Transverse colon (tissue), 4 donors: ENCODE measurements around the gene KSR1. TPM values are rescaled to one million over a fixed set of nuclear protein-coding genes. Genes with fewer than 3 reads are reported as not detected.
A peak's percentile ranks its signal among the peaks of the same experiment; 100 is the strongest.

Experiments
- DNase-seq: peaks from one replicate; pipeline ENCODE4 v3.0.0-alpha.2; 2019
- H3K27ac ChIP-seq, 4 donors: fragments of 200-600 bp; sonication (generic); 2 replicates each; pipeline ENCODE4 v1.5.1; 2016 to 2018; ENCODE audit warnings: inconsistent platforms in 4 of 4
- H3K27me3 ChIP-seq: fragments of 200-600 bp; sonication (generic); 2 replicates; pipeline ENCODE4 v1.5.1; 2017; ENCODE audit warnings: inconsistent platforms
- H3K36me3 ChIP-seq, 4 donors: fragments of 200-600 bp; sonication (generic); 2 replicates each; pipeline ENCODE4 v1.5.1; 2017 to 2019; ENCODE audit warnings: inconsistent platforms in 4 of 4
- H3K4me1 ChIP-seq, 4 donors: fragments of 200-600 bp; sonication (generic); 2 replicates each; pipeline ENCODE4 v1.5.1; 2017 to 2020; ENCODE audit warnings: inconsistent platforms in 4 of 4
- H3K4me3 ChIP-seq, 4 donors: fragments of 200-600 bp; sonication (generic); 1 replicate in 1 of 4; 2 replicates in 3 of 4; pipeline versions ENCODE4 v1.5.1 to v1.6.1; 2017 to 2019; ENCODE audit warnings: inconsistent platforms in 4 of 4
- H3K9me3 ChIP-seq, 2 donors: fragments of 200-600 bp; sonication (generic); 2 replicates each; pipeline ENCODE4 v1.5.1; 2017 to 2019; ENCODE audit warnings: inconsistent platforms in 2 of 2
- CTCF ChIP-seq, 5 experiments: fragments of 200-600 bp in 3 of 5; fragments of 450-650 bp in 2 of 5; sonication (generic) in 3 of 5; IDR thresholded peaks; 1 replicate in 2 of 5; 2 replicates in 3 of 5; pipeline ENCODE4 v1.5.1; 2016 to 2017; ENCODE audit warnings: antibody characterized with exemption in 5 of 5, inconsistent platforms in 3 of 5, mild to moderate bottlenecking in 2 of 5, moderate library complexity in 1 of 5
- EP300 ChIP-seq: sonication (generic); formaldehyde crosslinking; IDR thresholded peaks from one replicate; pipeline ENCODE4 v1.6.1; 2017; ENCODE audit warnings: antibody characterized with exemption, low read depth
- POLR2A ChIP-seq: fragments of 450-650 bp; IDR thresholded peaks from one replicate; pipeline ENCODE4 v1.6.1; 2016; ENCODE audit warnings: antibody characterized with exemption, mild to moderate bottlenecking, moderate library complexity
- POLR2AphosphoS5 ChIP-seq, 3 donors: sonication (generic); formaldehyde crosslinking; IDR thresholded peaks; one replicate each; pipeline ENCODE4 v1.6.1; 2016; ENCODE audit warnings: antibody characterized with exemption in 3 of 3
- WGBS, 2 donors: methylation state at CpG; one replicate each; pipeline ENCODE4 v1.1.5; 2018; ENCODE audit warnings: low coverage in 1 of 2; 5-methylcytosine and 5-hydroxymethylcytosine counted together
- in situ Hi-C, 4 donors: fragments of 200-750 bp; cut with MboI; loops; one replicate each; pipeline versions ENCODE4 v1.15.0 to v1.15.1; 2017; ENCODE audit warnings: low sequenced_read_pairs in 3 of 4, low pct_ligation_motif_present in 1 of 4, low pct_unique_long_range_greater_than_20kb in 1 of 4
- intact Hi-C: fragments of 100-400 bp; cut with DNase I; formaldehyde crosslinking; loops from one replicate; pipeline ENCODE4 v1.15.1; 2023; ENCODE audit warnings: low total_unique reads
- total RNA-seq, 4 donors: library from RNA; depleted of rRNA; stranded (reverse); fragments of >200 nt; gene quantifications; one replicate each; pipeline ENCODE4 v1.1.0, GENCODE V29; 2016

The KSR1 gene
- total RNA-seq, 4 donors from 2014 or later, result 8.2 to 55.7 (median 30.9) TPM

- H3K36me3 ChIP-seq, result no peaks in the 10 kb centered on the region
- H3K27me3 ChIP-seq, result no peaks in the 10 kb centered on the region
- no peak overlapping the region for H3K4me3 ChIP-seq
- in situ Hi-C loops, result loop anchor here in 2 of 4 donors (25.0 kb wide), 2 partner anchors 91 to 116 kb away; partner anchors contain the start of gene KSR1 (in 1 of the 2)
- peak overlapping the region; percentile 34 to 63 (median 50) for H3K27ac ChIP-seq
- intact Hi-C loops, result no loop called here
- peaks cover 0 to 15% (median 12%) of the 10 kb centered on the region in 4 donors for H3K4me1 ChIP-seq
- 67 to 70% methylated on average over 5 to 10 of the region's 10 CpGs for WGBS, 2 donors
- H3K9me3 ChIP-seq, result no peaks in the 10 kb centered on the region
- TF ChIP-seq POLR2AphosphoS5 (IDR thresholded peaks at IDR 0.05) (no peak), EP300 (no peak), CTCF (IDR thresholded peaks at IDR 0.05) (no peak), POLR2A (no peak)
- DNase-seq, result no peak
These were observed 121.9 kb downstream of the KSR1 start for GRCh38 chr17:27577884-27578717.

GRCh38 chr17:27578718-27579085, 122.5 kb downstream of the KSR1 start:
- no peak overlapping the region for H3K4me3 ChIP-seq
- TF ChIP-seq POLR2AphosphoS5 (IDR thresholded peaks at IDR 0.05) (no peak), EP300 (no peak), POLR2A (no peak), CTCF (IDR thresholded peaks at IDR 0.05) (no peak)
- H3K4me1 ChIP-seq, result peaks cover 0 to 15% (median 12%) of the 10 kb centered on the region in 4 donors
- no peak for DNase-seq
- in situ Hi-C loops (loop anchor here in 2 of 4 donors (25.0 kb wide), 2 partner anchors 91 to 116 kb away; partner anchors contain the start of gene KSR1 (in 1 of the 2)), intact Hi-C loops (no loop called here)
- no peak overlapping the region for H3K27ac ChIP-seq
- 66% methylated on average over 4 of the region's 4 CpGs; no CpG with 5 or more reads in 1 of the 2 donors for WGBS, 2 donors
- no peaks in the 10 kb centered on the region for H3K27me3 ChIP-seq
- no peaks in the 10 kb centered on the region for H3K9me3 ChIP-seq
- H3K36me3 ChIP-seq, result no peaks in the 10 kb centered on the region

GRCh38 chr17:27579304-27579703, 123.1 kb downstream of the KSR1 start:
- Histone ChIP-seq H3K4me1 (peaks cover 0 to 15% (median 12%) of the 10 kb centered on the region in 4 donors), H3K4me3 (no peak overlapping the region), H3K27me3 (no peaks in the 10 kb centered on the region), H3K27ac (no peak overlapping the region), H3K36me3 (no peaks in the 10 kb centered on the region), H3K9me3 (no peaks in the 10 kb centered on the region)
- DNase-seq, result no peak
- TF ChIP-seq POLR2A, result no peak
- TF ChIP-seq POLR2AphosphoS5 (IDR thresholded peaks at IDR 0.05), result no peak
- no peak for TF ChIP-seq EP300
- no peak for TF ChIP-seq CTCF (IDR thresholded peaks at IDR 0.05)
- in situ Hi-C loops, result loop anchor here in 2 of 4 donors (25.0 kb wide), 2 partner anchors 92 to 117 kb away; partner anchors contain the start of gene KSR1 (in 1 of the 2)
- WGBS, 2 donors, result 99% methylated on average over 3 of the region's 3 CpGs; no CpG with 5 or more reads in 1 of the 2 donors
- intact Hi-C loops, result no loop called here

- in situ Hi-C loops, result loop anchor here in 3 of 4 donors (10.0 to 25.0 kb wide), 3 partner anchors 93 to 215 kb away; partner anchors contain the start of gene KSR1 (in 1 of the 3)
- DNase-seq, result no peak
- Histone ChIP-seq H3K4me1 (peaks cover 0 to 15% (median 12%) of the 10 kb centered on the region in 4 donors), H3K27ac (no peak overlapping the region), H3K36me3 (no peaks in the 10 kb centered on the region), H3K27me3 (no peaks in the 10 kb centered on the region), H3K9me3 (no peaks in the 10 kb centered on the region), H3K4me3 (no peak overlapping the region)
- intact Hi-C loops, result no loop called here
- 80 to 83% methylated on average over 2 to 4 of the region's 4 CpGs for WGBS, 2 donors
- TF ChIP-seq CTCF (IDR thresholded peaks at IDR 0.05), result no peak
- no peak for TF ChIP-seq EP300
- no peak for TF ChIP-seq POLR2A
- TF ChIP-seq POLR2AphosphoS5 (IDR thresholded peaks at IDR 0.05), result no peak
These were observed 123.7 kb downstream of the KSR1 start for GRCh38 chr17:27579897-27580321.
